GM21423 (cell line): Measurements from ENCODE around the gene KLHL29.

Experiments
- ATAC-seq: cut with Tn5 transposase; IDR thresholded peaks from one replicate; pipeline ENCODE4 v1.9.1; 2021; ENCODE audit warnings: mild to moderate bottlenecking, moderate library complexity; ENCODE audit not compliant: unreplicated experiment

Gene KLHL29

GRCh38 chr2:23393722-23394121 is 8.7 kb downstream of the KLHL29 start:
- ATAC-seq = no peak

GRCh38 chr2:23394700-23395099 is 9.7 kb downstream of the KLHL29 start:
- ATAC-seq = no peak

GRCh38 chr2:23397478-23397877 is 12.5 kb downstream of the KLHL29 start:
- no peak for ATAC-seq

GRCh38 chr2:23399674-23400261 is 14.8 kb downstream of the KLHL29 start:
- ATAC-seq = peak; percentile 39

- ATAC-seq = no peak
Observed at GRCh38 chr2:23400703-23401102, 15.7 kb downstream of the KLHL29 start.

- ATAC-seq = no peak
Observed at GRCh38 chr2:23401427-23402204, 16.6 kb downstream of the KLHL29 start.

GRCh38 chr2:23402205-23402740 is 17.3 kb downstream of the KLHL29 start:
- no peak for ATAC-seq

- ATAC-seq = peak; percentile 71
Observed at GRCh38 chr2:23404426-23404825, 19.4 kb downstream of the KLHL29 start.

- no peak for ATAC-seq
Observed at GRCh38 chr2:23409248-23409647, 24.3 kb downstream of the KLHL29 start.

GRCh38 chr2:23410596-23410995 is 25.6 kb downstream of the KLHL29 start:
- ATAC-seq = no peak

GRCh38 chr2:23411752-23412431 is 26.9 kb downstream of the KLHL29 start:
- ATAC-seq = no peak

GRCh38 chr2:23412556-23413155 is 27.7 kb downstream of the KLHL29 start:
- no peak for ATAC-seq

- ATAC-seq = no peak
Observed at GRCh38 chr2:23413641-23414040, 28.7 kb downstream of the KLHL29 start.

- no peak for ATAC-seq
Observed at GRCh38 chr2:23414106-23414505, 29.1 kb downstream of the KLHL29 start.

GRCh38 chr2:23414871-23415270 is 29.9 kb downstream of the KLHL29 start:
- no peak for ATAC-seq

- ATAC-seq = no peak
Observed at GRCh38 chr2:23417310-23417709, 32.3 kb downstream of the KLHL29 start.

- ATAC-seq = no peak
Observed at GRCh38 chr2:23418056-23418455, 33.1 kb downstream of the KLHL29 start.

- no peak for ATAC-seq
Observed at GRCh38 chr2:23418461-23418911, 33.5 kb downstream of the KLHL29 start.

- ATAC-seq = no peak
Observed at GRCh38 chr2:23419171-23420090, 34.5 kb downstream of the KLHL29 start.
